ENCODE results near the gene VIL1. TPM values are rescaled to one million over a fixed set of nuclear protein-coding genes. Genes with fewer than 3 reads are reported as not detected.

The VIL1 gene
- total and polyA plus RNA-seq, 2 of the 13 experiments (the other 11 are each of a cell fraction or from before 2014, with no cell fraction given), result 287 to 301 TPM

GRCh38 chr2:218398437-218399390, 20.2 kb upstream of the VIL1 start (continued):
- TF ChIP-seq, protein P1, sequence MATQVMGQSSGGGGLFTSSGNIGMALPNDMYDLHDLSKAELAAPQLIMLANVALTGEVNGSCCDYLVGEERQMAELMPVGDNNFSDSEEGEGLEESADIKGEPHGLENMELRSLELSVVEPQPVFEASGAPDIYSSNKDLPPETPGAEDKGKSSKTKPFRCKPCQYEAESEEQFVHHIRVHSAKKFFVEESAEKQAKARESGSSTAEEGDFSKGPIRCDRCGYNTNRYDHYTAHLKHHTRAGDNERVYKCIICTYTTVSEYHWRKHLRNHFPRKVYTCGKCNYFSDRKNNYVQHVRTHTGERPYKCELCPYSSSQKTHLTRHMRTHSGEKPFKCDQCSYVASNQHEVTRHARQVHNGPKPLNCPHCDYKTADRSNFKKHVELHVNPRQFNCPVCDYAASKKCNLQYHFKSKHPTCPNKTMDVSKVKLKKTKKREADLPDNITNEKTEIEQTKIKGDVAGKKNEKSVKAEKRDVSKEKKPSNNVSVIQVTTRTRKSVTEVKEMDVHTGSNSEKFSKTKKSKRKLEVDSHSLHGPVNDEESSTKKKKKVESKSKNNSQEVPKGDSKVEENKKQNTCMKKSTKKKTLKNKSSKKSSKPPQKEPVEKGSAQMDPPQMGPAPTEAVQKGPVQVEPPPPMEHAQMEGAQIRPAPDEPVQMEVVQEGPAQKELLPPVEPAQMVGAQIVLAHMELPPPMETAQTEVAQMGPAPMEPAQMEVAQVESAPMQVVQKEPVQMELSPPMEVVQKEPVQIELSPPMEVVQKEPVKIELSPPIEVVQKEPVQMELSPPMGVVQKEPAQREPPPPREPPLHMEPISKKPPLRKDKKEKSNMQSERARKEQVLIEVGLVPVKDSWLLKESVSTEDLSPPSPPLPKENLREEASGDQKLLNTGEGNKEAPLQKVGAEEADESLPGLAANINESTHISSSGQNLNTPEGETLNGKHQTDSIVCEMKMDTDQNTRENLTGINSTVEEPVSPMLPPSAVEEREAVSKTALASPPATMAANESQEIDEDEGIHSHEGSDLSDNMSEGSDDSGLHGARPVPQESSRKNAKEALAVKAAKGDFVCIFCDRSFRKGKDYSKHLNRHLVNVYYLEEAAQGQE (IDR thresholded peaks at IDR 0.05; ENCODE audit: borderline replicate concordance in 1 of 2, low read depth in 1 of 2, low read length in 2 of 2), result no peak
- TF ChIP-seq MED13 (CRISPR knock-in tag; IDR thresholded peaks at IDR 0.05) (no peak), ZGPAT (CRISPR knock-in tag; IDR thresholded peaks at IDR 0.05) (peak; percentile 54; the same call in 1 of the 2 replicates), AKAP8 (CRISPR knock-in tag; IDR thresholded peaks at IDR 0.05) (no peak; the same call in none of the 2 replicates), ZSCAN30 (CRISPR knock-in tag; IDR thresholded peaks at IDR 0.05) (no peak; the same call in none of the 2 replicates), ZNF724P (CRISPR knock-in tag; IDR thresholded peaks at IDR 0.05; ENCODE audit: borderline replicate concordance) (peak; percentile 61; the same call in 1 of the 2 replicates), ZNF569 (CRISPR knock-in tag; IDR thresholded peaks at IDR 0.05; ENCODE audit: borderline replicate concordance) (peak; percentile 72; the same call in 1 of the 2 replicates), ISX (CRISPR knock-in tag; conservative IDR thresholded peaks at IDR 0.05) (no peak), ZNF7 (CRISPR knock-in tag; IDR thresholded peaks at IDR 0.05) (0 out of 2 replicates have a peak, but pooled peaks have one; percentile 32), ZNF543 (CRISPR knock-in tag; IDR thresholded peaks at IDR 0.05) (0 out of 2 replicates have a peak, but pooled peaks have one; percentile 51), SPEN (CRISPR knock-in tag; IDR thresholded peaks at IDR 0.05; ENCODE audit: low read depth) (no peak; the same call in 1 of the 2 replicates), HNRNPLL (IDR thresholded peaks at IDR 0.05; ENCODE audit: low read depth, low read length, poor library complexity, severe bottlenecking) (peak; percentile 40), ZNF432 (CRISPR knock-in tag; IDR thresholded peaks at IDR 0.05; ENCODE audit: borderline replicate concordance) (no peak; the same call in none of the 2 replicates), ARID2 (CRISPR knock-in tag; IDR thresholded peaks at IDR 0.05; ENCODE audit: borderline replicate concordance) (no peak), ZNF10 (CRISPR knock-in tag; IDR thresholded peaks at IDR 0.05; ENCODE audit: borderline replicate concordance, low read depth) (no peak), ZNF800 (CRISPR knock-in tag; IDR thresholded peaks at IDR 0.05) (peak; percentile 46; the same call in 1 of the 2 replicates), SMAD1 (CRISPR knock-in tag; IDR thresholded peaks at IDR 0.05; ENCODE audit: borderline replicate concordance, low read depth) (no peak), ZNF598 (CRISPR knock-in tag; IDR thresholded peaks at IDR 0.05; ENCODE audit: borderline replicate concordance) (no peak), LCORL (IDR thresholded peaks at IDR 0.05) (no peak), LCORL (CRISPR knock-in tag; IDR thresholded peaks at IDR 0.05) (peak; percentile 64; the same call in 1 of the 2 replicates), KLF9 (CRISPR knock-in tag; IDR thresholded peaks at IDR 0.05; ENCODE audit: low read depth) (0 out of 2 replicates have a peak, but pooled peaks have one; percentile 9), EZH2 (conservative IDR thresholded peaks at IDR 0.05; ENCODE audit: low read depth, low read length) (no peak)

Data from HepG2 (cell line).